ENCODE measurements around the gene GSG1L. TPM values are rescaled to one million over a fixed set of nuclear protein-coding genes. Genes with fewer than 3 reads are reported as not detected.
A peak's percentile ranks its signal among the peaks of the same experiment; 100 is the strongest.
"Not testable (repeated sequence)": the region's sequence is repeated elsewhere in the genome, so short reads cannot be mapped to it uniquely, and the experiment has no call there.

The GSG1L gene
- total RNA-seq, 2 experiments from 2014 or later: not detected

DNA sequence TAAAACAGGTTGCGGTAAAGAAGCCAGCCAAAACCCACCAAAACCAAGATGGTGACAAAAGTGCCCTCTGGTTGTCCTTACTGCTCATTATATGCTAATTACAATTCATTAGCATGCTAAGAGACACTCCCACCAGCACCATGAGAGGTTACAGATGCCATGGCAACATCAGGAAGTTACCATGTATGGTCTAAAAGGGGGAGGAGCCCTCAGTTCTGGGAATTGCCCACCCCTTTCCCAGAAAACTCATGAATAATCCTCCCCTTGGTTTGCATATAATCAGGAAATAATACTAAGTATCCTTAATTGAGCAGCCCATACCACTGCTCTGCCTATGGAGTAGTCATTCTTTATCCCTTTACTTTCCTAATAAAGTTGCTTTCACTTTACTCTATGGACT, 190.9 kb downstream of the GSG1L start:
- H3K9me3 Mint-ChIP-seq (ENCODE audit: low read depth): peaks cover 24% of the 10 kb centered on the region
- H3K27ac Mint-ChIP-seq; DNase-seq; POLR2A ChIA-PET; H3K4me3 Mint-ChIP-seq; CTCF ChIA-PET; H3K27me3 Mint-ChIP-seq; ATAC-seq; H3K4me1 Mint-ChIP-seq; intact Hi-C loops (cut with DNase I, micrococcal nuclease); H3K36me3 Mint-ChIP-seq (ENCODE audit: low read depth): not testable (repeated sequence)

GRCh38 chr16:27870116-27870798, 193.3 kb downstream of the GSG1L start:
- Mint-ChIP-seq H3K27ac (no peak overlapping the region), H3K9me3 (ENCODE audit: low read depth) (peaks cover 18% of the 10 kb centered on the region), H3K4me3 (no peak overlapping the region), H3K4me1 (peaks cover 2% of the 10 kb centered on the region), H3K27me3 (peaks cover 2% of the 10 kb centered on the region), H3K36me3 (ENCODE audit: low read depth) (peaks cover 3% of the 10 kb centered on the region)
- ATAC-seq: no peak
- no peak for DNase-seq
- POLR2A ChIA-PET: no interaction called here
- CTCF ChIA-PET: no interaction called here
- intact Hi-C loops (cut with DNase I, micrococcal nuclease): no loop called here

DNA sequence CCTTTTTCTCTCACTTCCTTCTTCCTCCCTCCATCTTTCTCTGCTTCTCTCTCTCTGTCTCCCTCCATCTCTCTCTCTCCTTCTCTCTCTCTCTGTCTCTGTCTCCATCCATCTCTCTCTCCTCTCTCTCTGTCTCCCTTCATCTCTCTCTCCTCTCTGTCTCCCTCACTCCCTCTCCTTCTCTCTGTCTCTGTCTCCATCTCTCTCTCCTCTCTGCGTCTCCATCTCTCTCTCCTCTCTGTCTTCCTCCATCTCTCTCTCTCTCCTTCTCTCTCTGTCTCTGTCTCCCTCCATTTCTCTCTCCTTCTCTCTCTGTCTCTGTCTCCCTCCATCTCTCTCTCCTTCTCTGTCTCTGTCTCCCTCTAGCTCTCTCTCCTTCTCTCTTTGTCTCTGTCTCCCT, 194.1 kb downstream of the GSG1L start:
- CTCF ChIA-PET: no interaction called here

DNA sequence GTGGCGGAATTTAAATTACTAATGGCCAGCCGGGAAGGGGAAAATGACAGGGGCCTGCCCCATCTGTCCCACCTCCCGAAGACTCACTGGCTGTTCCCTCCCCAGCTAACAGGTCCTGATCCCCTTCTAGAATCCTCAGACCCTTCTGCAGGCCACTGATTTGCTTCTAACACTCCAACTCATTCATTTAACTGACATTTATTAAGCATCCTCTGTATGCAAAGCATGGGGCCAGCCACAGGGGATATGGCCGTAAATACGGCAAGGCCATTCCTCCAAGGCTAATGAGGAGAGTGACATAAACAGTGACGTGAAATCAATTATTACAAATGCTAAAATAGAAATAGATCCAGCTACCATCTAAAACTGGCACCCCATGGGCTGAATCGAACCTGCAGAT, 195.3 kb downstream of the GSG1L start:
- ChIA-PET CTCF (interaction anchor here (0.6 to 1.3 kb wide), 2 partner anchors 13 to 207 kb away, joined by 3 read pairs; no protein-coding TSS in a partner anchor), POLR2A (no interaction called here)
- ATAC-seq: no peak
- Mint-ChIP-seq H3K36me3 (ENCODE audit: low read depth) (no peaks in the 10 kb centered on the region), H3K9me3 (ENCODE audit: low read depth) (peaks cover 17% of the 10 kb centered on the region), H3K27ac (no peak overlapping the region), H3K4me1 (peaks cover 2% of the 10 kb centered on the region), H3K27me3 (no peaks in the 10 kb centered on the region), H3K4me3 (no peak overlapping the region)
- DNase-seq: no peak
- intact Hi-C loops (cut with DNase I, micrococcal nuclease): loop anchor here (5.0 to 10.0 kb wide), 2 partner anchors 223 to 226 kb away; no protein-coding TSS in a partner anchor

More for the DNA sequence above, 194.1 kb downstream of the GSG1L start:
- Mint-ChIP-seq H3K9me3 (ENCODE audit: low read depth) (peaks cover 14% of the 10 kb centered on the region), H3K4me3 (no peak overlapping the region), H3K36me3 (ENCODE audit: low read depth) (peaks cover 3% of the 10 kb centered on the region), H3K27ac (no peak overlapping the region), H3K27me3 (peaks cover 2% of the 10 kb centered on the region), H3K4me1 (peaks cover 2% of the 10 kb centered on the region)
- ATAC-seq: no peak
- intact Hi-C loops (cut with DNase I, micrococcal nuclease): loop anchor here (5.0 to 10.0 kb wide), 2 partner anchors 225 to 227 kb away; no protein-coding TSS in a partner anchor
- POLR2A ChIA-PET: no interaction called here
- no peak for DNase-seq

- Mint-ChIP-seq H3K4me3 (no peak overlapping the region), H3K27me3 (no peaks in the 10 kb centered on the region), H3K36me3 (ENCODE audit: low read depth) (no peaks in the 10 kb centered on the region), H3K27ac (no peak overlapping the region), H3K4me1 (peaks cover 2% of the 10 kb centered on the region), H3K9me3 (ENCODE audit: low read depth) (peaks cover 18% of the 10 kb centered on the region)
- DNase-seq: peak; percentile 85
- peak; percentile 94 for ATAC-seq
- CTCF ChIA-PET: interaction anchor here (0.7 to 1.3 kb wide), 2 partner anchors 12 to 1011 kb away, joined by 3 read pairs; no protein-coding TSS in a partner anchor
- intact Hi-C loops (cut with DNase I, micrococcal nuclease): loop anchor here (2.0 to 10.0 kb wide), 3 partner anchors 177 to 225 kb away; no protein-coding TSS in a partner anchor
- POLR2A ChIA-PET: no interaction called here
Measured at GRCh38 chr16:27867122-27868110, 196.1 kb downstream of the GSG1L start.

- ATAC-seq (no peak), DNase-seq (no peak)
- H3K4me1 Mint-ChIP-seq: peaks cover 2% of the 10 kb centered on the region
- no peaks in the 10 kb centered on the region for H3K36me3 Mint-ChIP-seq (ENCODE audit: low read depth)
- H3K9me3 Mint-ChIP-seq (ENCODE audit: low read depth): peaks cover 15% of the 10 kb centered on the region
- intact Hi-C loops (cut with DNase I, micrococcal nuclease): loop anchor here in 1 of 2 experiments (10.0 kb wide), 1 partner anchor 219 kb away; no protein-coding TSS in a partner anchor
- H3K27ac Mint-ChIP-seq: no peak overlapping the region
- H3K27me3 Mint-ChIP-seq: no peaks in the 10 kb centered on the region
- POLR2A ChIA-PET: no interaction called here
- CTCF ChIA-PET: interaction anchor here (1.7 kb wide), 1 partner anchor 10 kb away, joined by 4 read pairs; no protein-coding TSS in a partner anchor
- H3K4me3 Mint-ChIP-seq: no peak overlapping the region
Measured at GRCh38 chr16:27863377-27863776, 200.1 kb downstream of the GSG1L start.

GRCh38 chr16:27862953-27863352, 200.6 kb downstream of the GSG1L start:
- POLR2A ChIA-PET: no interaction called here
- Mint-ChIP-seq H3K9me3 (ENCODE audit: low read depth) (peaks cover 15% of the 10 kb centered on the region), H3K27me3 (no peaks in the 10 kb centered on the region), H3K27ac (no peak overlapping the region), H3K4me3 (no peak overlapping the region), H3K36me3 (ENCODE audit: low read depth) (no peaks in the 10 kb centered on the region), H3K4me1 (peaks cover 2% of the 10 kb centered on the region)
- ATAC-seq (no peak), DNase-seq (no peak)
- CTCF ChIA-PET: interaction anchor here (1.7 kb wide), 1 partner anchor 11 kb away, joined by 4 read pairs; no protein-coding TSS in a partner anchor
- intact Hi-C loops (cut with DNase I, micrococcal nuclease): loop anchor here in 1 of 2 experiments (10.0 kb wide), 1 partner anchor 218 kb away; no protein-coding TSS in a partner anchor

- Mint-ChIP-seq H3K36me3 (ENCODE audit: low read depth) (no peaks in the 10 kb centered on the region), H3K27me3 (no peaks in the 10 kb centered on the region), H3K9me3 (ENCODE audit: low read depth) (peaks cover 14% of the 10 kb centered on the region), H3K4me1 (no peaks in the 10 kb centered on the region), H3K4me3 (no peak overlapping the region), H3K27ac (no peak overlapping the region)
- intact Hi-C loops (cut with DNase I, micrococcal nuclease): loop anchor here in 1 of 2 experiments (10.0 kb wide), 1 partner anchor 215 kb away; no protein-coding TSS in a partner anchor
- CTCF ChIA-PET: no interaction called here
- DNase-seq (no peak), ATAC-seq (no peak)
- POLR2A ChIA-PET: no interaction called here
Measured at GRCh38 chr16:27860091-27860490, 203.4 kb downstream of the GSG1L start.

- Mint-ChIP-seq H3K36me3 (ENCODE audit: low read depth) (no peaks in the 10 kb centered on the region), H3K27ac (no peak overlapping the region), H3K9me3 (ENCODE audit: low read depth) (peaks cover 11% of the 10 kb centered on the region), H3K4me3 (no peak overlapping the region), H3K4me1 (no peaks in the 10 kb centered on the region), H3K27me3 (no peaks in the 10 kb centered on the region)
- ATAC-seq (no peak), DNase-seq (no peak)
- ChIA-PET CTCF (interaction anchor here (0.6 kb wide), 1 partner anchor 10 kb away, joined by 3 read pairs; no protein-coding TSS in a partner anchor), POLR2A (no interaction called here)
- intact Hi-C loops (cut with DNase I, micrococcal nuclease): no loop called here
Measured at GRCh38 chr16:27859020-27859419, 204.5 kb downstream of the GSG1L start.

- Mint-ChIP-seq H3K36me3 (ENCODE audit: low read depth) (no peaks in the 10 kb centered on the region), H3K4me1 (no peaks in the 10 kb centered on the region), H3K9me3 (ENCODE audit: low read depth) (no peaks in the 10 kb centered on the region), H3K4me3 (no peak overlapping the region), H3K27me3 (peaks cover 20% of the 10 kb centered on the region), H3K27ac (no peak overlapping the region)
- POLR2A ChIA-PET: interaction anchor here (0.5 kb wide), 1 partner anchor 52 kb away, joined by 4 read pairs; no protein-coding TSS in a partner anchor
- CTCF ChIA-PET: interaction anchor here (1.1 kb wide), 1 partner anchor 10 kb away, joined by 3 read pairs; no protein-coding TSS in a partner anchor
- no peak for DNase-seq
- ATAC-seq: no peak
- intact Hi-C loops (cut with DNase I, micrococcal nuclease): no loop called here
Measured at GRCh38 chr16:27853651-27854050, 209.9 kb downstream of the GSG1L start.

- Mint-ChIP-seq H3K27ac (no peak overlapping the region), H3K36me3 (ENCODE audit: low read depth) (no peaks in the 10 kb centered on the region), H3K4me3 (no peak overlapping the region), H3K27me3 (peaks cover 25% of the 10 kb centered on the region), H3K9me3 (ENCODE audit: low read depth) (no peaks in the 10 kb centered on the region), H3K4me1 (no peaks in the 10 kb centered on the region)
- ChIA-PET CTCF (interaction anchor here (0.5 to 1.1 kb wide), 3 partner anchors 9 to 898 kb away, joined by 3 read pairs; no protein-coding TSS in a partner anchor), POLR2A (interaction anchor here (0.5 kb wide), 1 partner anchor 52 kb away, joined by 4 read pairs; no protein-coding TSS in a partner anchor)
- DNase-seq (no peak), ATAC-seq (no peak)
- intact Hi-C loops (cut with DNase I, micrococcal nuclease): no loop called here
Measured at GRCh38 chr16:27853101-27853500, 210.4 kb downstream of the GSG1L start.

All from activated CD4-positive, alpha-beta T cell treated with anti-CD3 and anti-CD28 coated beads for 36 hours (primary cell).